GM18498 (cell line): ENCODE measurements around the gene UNC13B.
"Not testable (repeated sequence)": the region's sequence is repeated elsewhere in the genome, so short reads cannot be mapped to it uniquely, and the experiment has no call there.

ENCODE experiments used
- ATAC-seq: cut with Tn5 transposase; IDR thresholded peaks from one replicate; pipeline ENCODE4 v1.9.1; 2021; ENCODE audit warnings: mild to moderate bottlenecking, moderate library complexity; ENCODE audit not compliant: unreplicated experiment

UNC13B gene

GRCh38 chr9:35161713-35162604, at the start of gene UNC13B:
Gene UNC13B (plus strand): TSS chr9:35162009. CDS start chr9:35162284, 275 bp downstream.
- peak; percentile 70 for ATAC-seq

- no peak for ATAC-seq
These were observed 49.4 kb upstream of the UNC13B start for GRCh38 chr9:35112257-35113020.

GRCh38 chr9:35114113-35114839, 47.5 kb upstream of the UNC13B start:
- no peak for ATAC-seq

GRCh38 chr9:35114840-35115628, 46.8 kb upstream of the UNC13B start:
- no peak for ATAC-seq

GRCh38 chr9:35115680-35116538, 45.9 kb upstream of the UNC13B start, which contains the start of gene ATOSB:
Gene ATOSB (minus strand): TSS chr9:35115862. CDS start chr9:35108274, 7,588 bp downstream.
- ATAC-seq, result peak; percentile 69

GRCh38 chr9:35116539-35116897, 45.3 kb upstream of the UNC13B start:
- no peak for ATAC-seq

GRCh38 chr9:35116898-35117551, 44.8 kb upstream of the UNC13B start:
- peak; percentile 47 for ATAC-seq

- no peak for ATAC-seq
These were observed 26.9 kb upstream of the UNC13B start for GRCh38 chr9:35134920-35135319.

GRCh38 chr9:35135988-35136387, 25.8 kb upstream of the UNC13B start:
- ATAC-seq, result no peak

- no peak for ATAC-seq
These were observed 24.9 kb upstream of the UNC13B start for GRCh38 chr9:35136866-35137265.

GRCh38 chr9:35140093-35140492, 21.7 kb upstream of the UNC13B start:
- ATAC-seq, result no peak

- no peak for ATAC-seq
These were observed 19.8 kb upstream of the UNC13B start for GRCh38 chr9:35142037-35142436.

GRCh38 chr9:35147941-35148563, 13.8 kb upstream of the UNC13B start:
- not testable (repeated sequence) for ATAC-seq

GRCh38 chr9:35152926-35153325, 8.9 kb upstream of the UNC13B start:
- no peak for ATAC-seq

- no peak for ATAC-seq
These were observed 5.0 kb upstream of the UNC13B start for GRCh38 chr9:35156781-35157180.

GRCh38 chr9:35157836-35158235, 4.0 kb upstream of the UNC13B start:
- ATAC-seq, result not testable (repeated sequence)

GRCh38 chr9:35158501-35159280, 3.1 kb upstream of the UNC13B start:
- no peak for ATAC-seq
